SK-N-SH (cell line): ENCODE results near the gene C3.

Experiments used
- ELF1 ChIP-seq: IDR thresholded peaks from 2 replicates; pipeline ENCODE4 v1.4.0; 2012
- EP300 ChIP-seq, 2 experiments: IDR thresholded peaks; 2 replicates each; pipeline versions ENCODE4 v1.4.0 to v1.6.1; 2012; ENCODE audit warnings: borderline replicate concordance in 1 of 2, low read depth in 1 of 2, low read length in 1 of 2
- EZH2phosphoT487 ChIP-seq: fragments of 200-600 bp; sonication (generic); IDR thresholded peaks from 2 replicates; pipeline ENCODE4 v1.6.1; 2017; ENCODE audit warnings: low read depth, mixed run types, mild to moderate bottlenecking, antibody characterized with exemption, moderate library complexity, borderline replicate concordance
- FOXM1 ChIP-seq: IDR thresholded peaks from 2 replicates; pipeline ENCODE4 v1.4.0; 2012; ENCODE audit warnings: low read depth, mild to moderate bottlenecking
- JUND ChIP-seq: IDR thresholded peaks from 2 replicates; pipeline ENCODE4 v1.4.0; 2012
- NFIC ChIP-seq: IDR thresholded peaks from 2 replicates; pipeline ENCODE4 v1.4.0; 2012; ENCODE audit warnings: borderline replicate concordance
- POLR2AphosphoS5 ChIP-seq: IDR thresholded peaks from 2 replicates; pipeline ENCODE4 v1.6.1; 2012; ENCODE audit warnings: low read depth, low read length
- RAD21 ChIP-seq: IDR thresholded peaks from 2 replicates; pipeline ENCODE4 v1.6.1; 2012; ENCODE audit warnings: mild to moderate bottlenecking, low read length
- SMC3 ChIP-seq: IDR thresholded peaks from 2 replicates; pipeline ENCODE4 v1.6.1; 2012; ENCODE audit warnings: low read depth, low read length, improper control_type of control experiment
- TCF12 ChIP-seq: IDR thresholded peaks from 2 replicates; pipeline ENCODE4 v1.4.0; 2012
- YY1 ChIP-seq: IDR thresholded peaks from 2 replicates; pipeline ENCODE4 v1.4.0; 2012; ENCODE audit warnings: low read depth, mild to moderate bottlenecking
- TF ChIP-seq, protein P1 (sequence below): fragments of 200-600 bp; sonication (generic); IDR thresholded peaks from 2 replicates; pipeline ENCODE4 v1.6.1; 2017; ENCODE audit warnings: antibody characterized with exemption, mild to moderate bottlenecking, moderate library complexity
- TF ChIP-seq, protein P2 (sequence below): IDR thresholded peaks from 2 replicates; pipeline ENCODE4 v1.6.1; 2012; ENCODE audit warnings: mild to moderate bottlenecking, low read depth, low read length, moderate library complexity
- TF ChIP-seq, protein P3 (sequence below): fragments of 150-350 bp; IDR thresholded peaks from 2 replicates; pipeline ENCODE4 v1.6.1; 2017; ENCODE audit warnings: antibody characterized with exemption, low read length, low read depth, borderline replicate concordance

- TF ChIP-seq ELF1 (no peak), TCF12 (no peak), FOXM1 (no peak), POLR2AphosphoS5 (no peak), EZH2phosphoT487 (no peak), SMC3 (no peak), RAD21 (no peak), EP300 (IDR thresholded peaks at IDR 0.05; ENCODE audit: borderline replicate concordance in 1 of 2, low read depth in 1 of 2, low read length in 1 of 2) (no peak), NFIC (no peak), YY1 (no peak), JUND (no peak)
- TF ChIP-seq, protein P1, sequence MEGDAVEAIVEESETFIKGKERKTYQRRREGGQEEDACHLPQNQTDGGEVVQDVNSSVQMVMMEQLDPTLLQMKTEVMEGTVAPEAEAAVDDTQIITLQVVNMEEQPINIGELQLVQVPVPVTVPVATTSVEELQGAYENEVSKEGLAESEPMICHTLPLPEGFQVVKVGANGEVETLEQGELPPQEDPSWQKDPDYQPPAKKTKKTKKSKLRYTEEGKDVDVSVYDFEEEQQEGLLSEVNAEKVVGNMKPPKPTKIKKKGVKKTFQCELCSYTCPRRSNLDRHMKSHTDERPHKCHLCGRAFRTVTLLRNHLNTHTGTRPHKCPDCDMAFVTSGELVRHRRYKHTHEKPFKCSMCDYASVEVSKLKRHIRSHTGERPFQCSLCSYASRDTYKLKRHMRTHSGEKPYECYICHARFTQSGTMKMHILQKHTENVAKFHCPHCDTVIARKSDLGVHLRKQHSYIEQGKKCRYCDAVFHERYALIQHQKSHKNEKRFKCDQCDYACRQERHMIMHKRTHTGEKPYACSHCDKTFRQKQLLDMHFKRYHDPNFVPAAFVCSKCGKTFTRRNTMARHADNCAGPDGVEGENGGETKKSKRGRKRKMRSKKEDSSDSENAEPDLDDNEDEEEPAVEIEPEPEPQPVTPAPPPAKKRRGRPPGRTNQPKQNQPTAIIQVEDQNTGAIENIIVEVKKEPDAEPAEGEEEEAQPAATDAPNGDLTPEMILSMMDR = no peak
- TF ChIP-seq, protein P2, sequence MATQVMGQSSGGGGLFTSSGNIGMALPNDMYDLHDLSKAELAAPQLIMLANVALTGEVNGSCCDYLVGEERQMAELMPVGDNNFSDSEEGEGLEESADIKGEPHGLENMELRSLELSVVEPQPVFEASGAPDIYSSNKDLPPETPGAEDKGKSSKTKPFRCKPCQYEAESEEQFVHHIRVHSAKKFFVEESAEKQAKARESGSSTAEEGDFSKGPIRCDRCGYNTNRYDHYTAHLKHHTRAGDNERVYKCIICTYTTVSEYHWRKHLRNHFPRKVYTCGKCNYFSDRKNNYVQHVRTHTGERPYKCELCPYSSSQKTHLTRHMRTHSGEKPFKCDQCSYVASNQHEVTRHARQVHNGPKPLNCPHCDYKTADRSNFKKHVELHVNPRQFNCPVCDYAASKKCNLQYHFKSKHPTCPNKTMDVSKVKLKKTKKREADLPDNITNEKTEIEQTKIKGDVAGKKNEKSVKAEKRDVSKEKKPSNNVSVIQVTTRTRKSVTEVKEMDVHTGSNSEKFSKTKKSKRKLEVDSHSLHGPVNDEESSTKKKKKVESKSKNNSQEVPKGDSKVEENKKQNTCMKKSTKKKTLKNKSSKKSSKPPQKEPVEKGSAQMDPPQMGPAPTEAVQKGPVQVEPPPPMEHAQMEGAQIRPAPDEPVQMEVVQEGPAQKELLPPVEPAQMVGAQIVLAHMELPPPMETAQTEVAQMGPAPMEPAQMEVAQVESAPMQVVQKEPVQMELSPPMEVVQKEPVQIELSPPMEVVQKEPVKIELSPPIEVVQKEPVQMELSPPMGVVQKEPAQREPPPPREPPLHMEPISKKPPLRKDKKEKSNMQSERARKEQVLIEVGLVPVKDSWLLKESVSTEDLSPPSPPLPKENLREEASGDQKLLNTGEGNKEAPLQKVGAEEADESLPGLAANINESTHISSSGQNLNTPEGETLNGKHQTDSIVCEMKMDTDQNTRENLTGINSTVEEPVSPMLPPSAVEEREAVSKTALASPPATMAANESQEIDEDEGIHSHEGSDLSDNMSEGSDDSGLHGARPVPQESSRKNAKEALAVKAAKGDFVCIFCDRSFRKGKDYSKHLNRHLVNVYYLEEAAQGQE = no peak
- TF ChIP-seq, protein P3, sequence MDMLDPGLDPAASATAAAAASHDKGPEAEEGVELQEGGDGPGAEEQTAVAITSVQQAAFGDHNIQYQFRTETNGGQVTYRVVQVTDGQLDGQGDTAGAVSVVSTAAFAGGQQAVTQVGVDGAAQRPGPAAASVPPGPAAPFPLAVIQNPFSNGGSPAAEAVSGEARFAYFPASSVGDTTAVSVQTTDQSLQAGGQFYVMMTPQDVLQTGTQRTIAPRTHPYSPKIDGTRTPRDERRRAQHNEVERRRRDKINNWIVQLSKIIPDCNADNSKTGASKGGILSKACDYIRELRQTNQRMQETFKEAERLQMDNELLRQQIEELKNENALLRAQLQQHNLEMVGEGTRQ = no peak
Observed at GRCh38 chr19:6682607-6683128, 37.8 kb downstream of the C3 start.
